GM12865 (cell line): ENCODE measurements around the gene HEBP1.

ENCODE experiments used
- DNase-seq: peaks from one replicate; pipeline ENCODE4 v3.0.0; 2010; ENCODE audit warnings: low read depth
- H3K4me3 ChIP-seq: 2 replicates; pipeline ENCODE4 v1.5.1; 2011; ENCODE audit warnings: mild to moderate bottlenecking, low read depth, low read length, control low read depth
- CTCF ChIP-seq: IDR thresholded peaks from 2 replicates; pipeline ENCODE4 v1.5.1; 2011; ENCODE audit warnings: low read length, control low read depth, low read depth, inconsistent platforms; ENCODE audit not compliant: insufficient read depth; ENCODE audit errors: missing control alignments

HEBP1 gene

GRCh38 chr12:12992418-12993130, 7.5 kb downstream of the HEBP1 start:
- DNase-seq, result no peak
- H3K4me3 ChIP-seq, result no peak overlapping the region
- no peak for TF ChIP-seq CTCF

GRCh38 chr12:12990700-12991468, 9.2 kb downstream of the HEBP1 start:
- TF ChIP-seq CTCF, result no peak
- DNase-seq, result no peak
- H3K4me3 ChIP-seq, result no peak overlapping the region

- TF ChIP-seq CTCF, result no peak
- no peak for DNase-seq
- H3K4me3 ChIP-seq, result no peak overlapping the region
Measured at GRCh38 chr12:12987421-12987820, 12.6 kb downstream of the HEBP1 start.

DNA sequence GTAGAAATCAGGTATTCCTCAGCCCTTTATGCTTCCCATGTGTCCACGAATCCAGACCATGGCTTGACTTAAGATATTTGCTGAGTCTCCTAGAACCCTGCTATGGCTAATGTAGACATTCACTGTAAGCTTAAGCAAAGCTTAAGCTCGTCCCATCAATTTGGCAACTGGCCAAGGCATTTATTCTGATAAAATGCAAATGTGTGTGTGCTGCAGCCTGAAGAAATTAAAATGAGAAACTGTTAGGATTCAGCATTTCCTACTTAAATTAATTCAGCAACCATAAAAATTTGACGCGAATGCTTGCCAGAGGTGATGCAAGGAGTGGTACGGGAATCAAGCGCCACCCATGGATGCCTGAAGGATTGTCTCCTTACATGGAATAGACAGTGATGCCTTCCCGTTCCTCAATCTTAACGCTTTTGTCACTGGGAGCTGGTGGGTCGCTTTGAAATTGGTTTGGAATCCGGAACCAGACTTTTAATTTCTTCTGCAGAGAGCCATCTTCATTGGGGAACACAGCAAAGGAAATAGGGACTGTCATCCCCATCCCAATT, 13.2 kb downstream of the HEBP1 start:
- no peak for TF ChIP-seq CTCF
- DNase-seq, result no peak

DNA sequence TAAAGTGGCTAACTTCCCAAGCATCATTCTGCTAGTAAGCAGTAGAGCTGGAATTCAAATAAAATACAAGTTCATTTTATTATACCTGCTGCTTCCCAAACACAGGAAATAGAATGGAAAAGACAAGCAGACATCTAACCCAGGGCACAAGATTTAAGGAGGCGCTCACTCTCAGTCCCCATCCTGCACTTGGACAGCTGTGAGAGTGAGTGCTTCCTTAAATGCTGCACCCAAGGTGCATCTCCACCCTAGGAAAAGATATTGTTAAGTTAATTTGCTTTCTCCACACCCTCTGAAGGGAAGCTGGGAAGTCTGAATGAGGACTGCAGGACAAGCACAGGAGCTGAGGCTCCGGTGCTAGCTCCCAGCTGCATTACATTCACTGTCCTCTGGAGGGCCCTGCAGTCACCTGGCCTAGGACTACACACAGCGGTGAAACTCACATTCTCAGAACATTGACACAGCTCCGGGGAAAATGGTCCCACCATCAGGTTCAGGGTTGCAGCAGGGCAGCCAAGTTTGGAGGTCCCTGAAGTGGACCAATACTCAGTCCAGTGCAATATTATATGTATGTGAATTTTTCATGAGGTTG, 14.2 kb downstream of the HEBP1 start:
- DNase-seq, result peak; percentile 22
- H3K4me3 ChIP-seq, result no peak overlapping the region
- TF ChIP-seq CTCF, result peak; percentile 52

More for the DNA sequence above, 13.2 kb downstream of the HEBP1 start:
- no peak overlapping the region for H3K4me3 ChIP-seq

DNA sequence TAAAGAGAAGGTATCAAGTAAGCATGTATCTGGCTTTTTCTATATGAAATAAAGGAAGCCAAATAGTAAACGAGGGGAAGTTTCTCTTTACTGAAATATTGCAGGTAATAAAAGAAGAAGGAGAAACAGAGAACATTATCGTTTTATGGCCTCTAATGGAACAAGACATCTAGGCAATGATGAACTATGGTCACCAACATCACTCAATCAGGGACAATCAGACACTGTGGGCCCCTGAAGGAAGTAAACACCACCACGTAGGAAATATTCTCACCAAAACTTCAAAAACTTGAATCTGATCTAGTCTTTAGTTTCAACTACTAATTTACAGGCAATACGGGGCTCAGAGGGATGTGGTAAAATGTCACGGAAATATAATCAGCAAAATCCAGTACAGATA, 15.9 kb downstream of the HEBP1 start:
- H3K4me3 ChIP-seq, result no peak overlapping the region
- DNase-seq, result no peak
- no peak for TF ChIP-seq CTCF
